GM19238 (cell line): Measurements from ENCODE around the gene CERT1.
"Not testable (repeated sequence)": the region's sequence is repeated elsewhere in the genome, so short reads cannot be mapped to it uniquely, and the experiment has no call there.

Source experiments
- DNase-seq: peaks from one replicate; pipeline ENCODE4 v3.0.0; 2011; ENCODE audit warnings: low spot score; ENCODE audit not compliant: insufficient read length

Gene CERT1

GRCh38 chr5:75355236-75355635, 156.2 kb downstream of the CERT1 start:
- DNase-seq, result no peak

GRCh38 chr5:75351139-75351926, 160.1 kb downstream of the CERT1 start:
- no peak for DNase-seq

- DNase-seq, result no peak
Observed at GRCh38 chr5:75349663-75350062, 161.8 kb downstream of the CERT1 start.

- DNase-seq, result no peak
Observed at GRCh38 chr5:75348241-75348640, 163.2 kb downstream of the CERT1 start.

GRCh38 chr5:75342836-75343235, 168.6 kb downstream of the CERT1 start:
- no peak for DNase-seq

- DNase-seq, result no peak
Observed at GRCh38 chr5:75341934-75342333, 169.5 kb downstream of the CERT1 start.

- DNase-seq, result no peak
Observed at GRCh38 chr5:75340714-75341478, 170.5 kb downstream of the CERT1 start.

- DNase-seq, result no peak
Observed at GRCh38 chr5:75338408-75338807, 173.0 kb downstream of the CERT1 start.

- DNase-seq, result no peak
Observed at GRCh38 chr5:75337366-75338021, 173.9 kb downstream of the CERT1 start.

GRCh38 chr5:75336615-75337336, 174.7 kb downstream of the CERT1 start, which contains the start of gene HMGCR:
Gene HMGCR (plus strand): TSS chr5:75337220. CDS start chr5:75342606, 5,386 bp downstream.
- peak; percentile 84 for DNase-seq

- DNase-seq, result no peak
Observed at GRCh38 chr5:75335952-75336614, 175.3 kb downstream of the CERT1 start.

GRCh38 chr5:75335486-75335885, 175.9 kb downstream of the CERT1 start:
- no peak for DNase-seq

- DNase-seq, result not testable (repeated sequence)
Observed at GRCh38 chr5:75334413-75334812, 177.0 kb downstream of the CERT1 start.

GRCh38 chr5:75333759-75334158, 177.7 kb downstream of the CERT1 start:
- not testable (repeated sequence) for DNase-seq

- no peak for DNase-seq
Observed at GRCh38 chr5:75331095-75332090, 180.0 kb downstream of the CERT1 start.

- DNase-seq, result no peak
Observed at GRCh38 chr5:75330404-75330803, 181.0 kb downstream of the CERT1 start.
